GM18517 (cell line): Measurements from ENCODE around the gene NAA16.
"Not testable (repeated sequence)": the region's sequence is repeated elsewhere in the genome, so short reads cannot be mapped to it uniquely, and the experiment has no call there.

ENCODE experiments used
- ATAC-seq: cut with Tn5 transposase; IDR thresholded peaks from one replicate; pipeline ENCODE4 v1.9.1; 2021; ENCODE audit warnings: mild to moderate bottlenecking, moderate library complexity; ENCODE audit not compliant: unreplicated experiment

NAA16 gene

GRCh38 chr13:41310963-41311405, at the start of gene NAA16:
NAA16 (plus strand) TSS chr13:41311267; CDS start chr13:41311529, 262 bp downstream.
- peak; percentile 53 for ATAC-seq

- peak; percentile 90 for ATAC-seq
Measured at GRCh38 chr13:41263261-41263971, 47.7 kb upstream of the NAA16 start, which contains the start of gene MTRF1. MTRF1 (minus strand) TSS chr13:41263576; CDS start chr13:41260907, 2,669 bp downstream.

- no peak for ATAC-seq
Measured at GRCh38 chr13:41267106-41267505, 44.0 kb upstream of the NAA16 start.

GRCh38 chr13:41268764-41269163, 42.3 kb upstream of the NAA16 start:
- ATAC-seq, result no peak

GRCh38 chr13:41271456-41272285, 39.4 kb upstream of the NAA16 start:
- no peak for ATAC-seq

- no peak for ATAC-seq
Measured at GRCh38 chr13:41273831-41274441, 37.1 kb upstream of the NAA16 start.

- no peak for ATAC-seq
Measured at GRCh38 chr13:41274881-41275280, 36.2 kb upstream of the NAA16 start.

- no peak for ATAC-seq
Measured at GRCh38 chr13:41276824-41277223, 34.2 kb upstream of the NAA16 start.

- not testable (repeated sequence) for ATAC-seq
Measured at GRCh38 chr13:41279156-41279555, 31.9 kb upstream of the NAA16 start.

- ATAC-seq, result no peak
Measured at GRCh38 chr13:41282129-41282571, 28.9 kb upstream of the NAA16 start.

GRCh38 chr13:41284512-41285288, 26.4 kb upstream of the NAA16 start:
- ATAC-seq, result no peak

GRCh38 chr13:41286370-41286769, 24.7 kb upstream of the NAA16 start:
- ATAC-seq, result no peak

- no peak for ATAC-seq
Measured at GRCh38 chr13:41289463-41289881, 21.6 kb upstream of the NAA16 start.

GRCh38 chr13:41291246-41291645, 19.8 kb upstream of the NAA16 start:
- ATAC-seq, result no peak

- ATAC-seq, result no peak
Measured at GRCh38 chr13:41293272-41293671, 17.8 kb upstream of the NAA16 start.

GRCh38 chr13:41294914-41295313, 16.2 kb upstream of the NAA16 start:
- no peak for ATAC-seq

- no peak for ATAC-seq
Measured at GRCh38 chr13:41295973-41296372, 15.1 kb upstream of the NAA16 start.

- no peak for ATAC-seq
Measured at GRCh38 chr13:41296879-41297646, 14.0 kb upstream of the NAA16 start.

GRCh38 chr13:41299316-41300094, 11.6 kb upstream of the NAA16 start:
- peak; percentile 64 for ATAC-seq
